A549 (cell line): ENCODE results near the gene SEC31B. TPM values are rescaled to one million over a fixed set of nuclear protein-coding genes. Genes with fewer than 3 reads are reported as not detected.

ENCODE experiments used
- ATAC-seq, 2 experiments: fragments of 200-7000 bp in 1 of 2; fragments of >200 bp in 1 of 2; cut with Nextera tagmentation in 1 of 2; cut with Tn5 transposase in 1 of 2; 3 replicates each; pipeline versions ENCODE4 v1.8.0 to v1.9.1; 2018 to 2020; ENCODE audit warnings: mild to moderate bottlenecking in 1 of 2, moderate library complexity in 1 of 2
- CTCF ChIA-PET: fragments of 300-600 bp; sonication (Branson Sonifier 250); formaldehyde crosslinking; extraction: SDS; loops from one replicate; lab custom pipeline; 2021; ENCODE audit warnings: antibody characterized with exemption, inconsistent platforms; lab: Yijun Ruan, JAX
- POLR2A ChIA-PET: fragments of 350-600 bp; formaldehyde crosslinking; extraction: SDS; loops from one replicate; lab custom pipeline; 2021; ENCODE audit warnings: antibody characterized with exemption, inconsistent platforms; lab: Yijun Ruan, JAX
- DNase-seq, 2 experiments: peaks; one replicate each; pipeline versions ENCODE4 v3.0.0 to v3.0.0-alpha.2; 2011 to 2016; ENCODE audit warnings: low read depth in 1 of 2, low spot score in 1 of 2
- FAIRE-seq: peaks from 2 replicates; lab custom pipeline; 2011; peaks lifted over from hg19 to GRCh38; lab: Jason Lieb, UNC
- H3K27ac ChIP-seq, 2 experiments: fragments of >200 bp; sonication (Bioruptor Twin); formaldehyde crosslinking; 3 replicates each; pipeline ENCODE4 v1.5.1; 2016 to 2017
- H3K4me1 ChIP-seq: fragments of >200 bp; sonication (Bioruptor Twin); formaldehyde crosslinking; 3 replicates; pipeline ENCODE4 v1.6.1; 2016
- H3K4me2 ChIP-seq: fragments of >200 bp; sonication (Bioruptor Twin); formaldehyde crosslinking; 3 replicates; pipeline ENCODE4 v1.6.1; 2016
- H3K4me3 ChIP-seq: fragments of >200 bp; sonication (Bioruptor Twin); formaldehyde crosslinking; 3 replicates; pipeline ENCODE4 v1.5.1; 2016
- H3K9me3 ChIP-seq: fragments of >200 bp; sonication (Bioruptor Twin); formaldehyde crosslinking; 3 replicates; pipeline ENCODE4 v1.6.1; 2016
- BHLHE40 ChIP-seq: IDR thresholded peaks from 2 replicates; pipeline ENCODE4 v1.6.1; 2012; ENCODE audit warnings: low read depth, low read length, inconsistent platforms
- CBX2 ChIP-seq: fragments of 200-600 bp; sonication (generic); IDR thresholded peaks from 2 replicates; pipeline ENCODE4 v1.6.1; 2016; ENCODE audit warnings: low read depth, mild to moderate bottlenecking, borderline replicate concordance
- EHMT2 ChIP-seq: fragments of 200-600 bp; sonication (generic); IDR thresholded peaks from 2 replicates; pipeline ENCODE4 v1.6.1; 2016; ENCODE audit warnings: antibody characterized with exemption, low read depth, mild to moderate bottlenecking, moderate library complexity
- HDAC2 ChIP-seq: fragments of 200-600 bp; sonication (generic); IDR thresholded peaks from 2 replicates; pipeline ENCODE4 v1.6.1; 2016
- MAZ ChIP-seq: fragments of 150-350 bp; IDR thresholded peaks from 2 replicates; pipeline ENCODE4 v1.6.1; 2014; ENCODE audit warnings: antibody characterized with exemption, low read depth, low read length, borderline replicate concordance
- POLR2A ChIP-seq: IDR thresholded peaks from 2 replicates; pipeline ENCODE4 v1.6.1; 2012; ENCODE audit warnings: mild to moderate bottlenecking, low read length
- WGBS: methylation state at CpG from one replicate; pipeline ENCODE4 v1.1.6; 2017; ENCODE audit errors: missing lambda C conversion rate; 5-methylcytosine and 5-hydroxymethylcytosine counted together
- polyA plus RNA-seq, 4 experiments: library from polyadenylated mRNA; depleted of rRNA in 3 of 4; stranded (reverse); fragments of >200 nt; fragmentation: RNase III in 1 of 4; extraction: RNeasy Plus Mini Kit Qiagen cat#74134 plus additional on column Dnase treatment in 1 of 4; gene quantifications; 2 replicates in 3 of 4; 3 replicates in 1 of 4; pipeline ENCODE4 v1.2.3, GENCODE V29; 2011 to 2017

The SEC31B gene
- polyA plus RNA-seq, 2 of the 4 experiments (the other 2 are of a cell fraction): 6.2 to 7.1 TPM

- TF ChIP-seq CBX2 (no peak), HDAC2 (no peak), MAZ (no peak), EHMT2 (no peak), POLR2A (no peak), BHLHE40 (no peak)
- 84% methylated on average over 6 of the region's 6 CpGs for WGBS
- POLR2A ChIA-PET: no interaction called here
- Histone ChIP-seq H3K27ac (no peak overlapping the region), H3K4me2 (no peak overlapping the region), H3K9me3 (no peaks in the 10 kb centered on the region), H3K4me1 (no peaks in the 10 kb centered on the region), H3K4me3 (no peak overlapping the region)
- ATAC-seq: no peak
- FAIRE-seq: no peak
- DNase-seq: no peak
- CTCF ChIA-PET: interaction anchor here (0.6 to 5.2 kb wide), 20 partner anchors 10 to 1872 kb away, joined by 3 to 45 read pairs (median 3); no protein-coding TSS in a partner anchor
Measured at GRCh38 chr10:100438674-100439315, 80.9 kb downstream of the SEC31B start.

Other genes with a start within 250 kb of the SEC31B start
- gene BLOC1S2, start 233.2 kb downstream of the SEC31B start, polyA plus RNA-seq (2011; rRNA removed): 56.9 and 91.0 TPM in 2 replicates
- gene BLOC1S2, start 233.2 kb downstream of the SEC31B start, polyA plus RNA-seq (2017; fragmentation: RNase III; extraction: RNeasy Plus Mini Kit Qiagen cat#74134 plus additional on column Dnase treatment): 87.6 to 90.9 TPM (median 88.5 TPM) in 3 replicates
- gene PKD2L1, start 189.6 kb downstream of the SEC31B start, polyA plus RNA-seq (2011; rRNA removed): 0.06 and 0.26 TPM in 2 replicates
- 0.08 to 0.11 TPM (median 0.10 TPM) in 3 replicates for gene PKD2L1, start 189.6 kb downstream of the SEC31B start, polyA plus RNA-seq (2017; fragmentation: RNase III; extraction: RNeasy Plus Mini Kit Qiagen cat#74134 plus additional on column Dnase treatment)
- gene SCD, start 172.6 kb downstream of the SEC31B start, polyA plus RNA-seq (2011; rRNA removed): 329 and 348 TPM in 2 replicates
- gene SCD, start 172.6 kb downstream of the SEC31B start, polyA plus RNA-seq (2017; fragmentation: RNase III; extraction: RNeasy Plus Mini Kit Qiagen cat#74134 plus additional on column Dnase treatment): 157 to 496 TPM (median 416 TPM) in 3 replicates
- gene WNT8B, start 56.9 kb downstream of the SEC31B start, polyA plus RNA-seq (2011; rRNA removed): 0.05 and 0.08 TPM in 2 replicates
- gene WNT8B, start 56.9 kb downstream of the SEC31B start, polyA plus RNA-seq (2017; fragmentation: RNase III; extraction: RNeasy Plus Mini Kit Qiagen cat#74134 plus additional on column Dnase treatment): 0.04 to 0.05 TPM in 2 of 3 replicates, not detected in the other
- gene NDUFB8, start 10.0 kb upstream of the SEC31B start, polyA plus RNA-seq (2011; rRNA removed): 208 and 221 TPM in 2 replicates
- gene NDUFB8, start 10.0 kb upstream of the SEC31B start, polyA plus RNA-seq (2017; fragmentation: RNase III; extraction: RNeasy Plus Mini Kit Qiagen cat#74134 plus additional on column Dnase treatment): 324 to 355 TPM (median 333 TPM) in 3 replicates
- 21.6 and 26.4 TPM in 2 replicates for gene HIF1AN, start 16.1 kb upstream of the SEC31B start, polyA plus RNA-seq (2011; rRNA removed)
- gene HIF1AN, start 16.1 kb upstream of the SEC31B start, polyA plus RNA-seq (2017; fragmentation: RNase III; extraction: RNeasy Plus Mini Kit Qiagen cat#74134 plus additional on column Dnase treatment): 13.4 to 16.4 TPM (median 15.3 TPM) in 3 replicates
- gene PAX2, start 225.7 kb upstream of the SEC31B start, polyA plus RNA-seq (2011; rRNA removed): 0.05 and 0.06 TPM in 2 replicates
- gene PAX2, start 225.7 kb upstream of the SEC31B start, polyA plus RNA-seq (2017; fragmentation: RNase III; extraction: RNeasy Plus Mini Kit Qiagen cat#74134 plus additional on column Dnase treatment): 0.18 to 0.21 TPM (median 0.21 TPM) in 3 replicates